NK-92 treated with Interleukin-12 subunit alpha and Interleukin-12 subunit beta, amount 100 ng/mL, for 24 hours (cell line): ENCODE data around the gene FMNL2.
"Not testable (repeated sequence)": the region's sequence is repeated elsewhere in the genome, so short reads cannot be mapped to it uniquely, and the experiment has no call there.

ENCODE experiments used
- DNase-seq: peaks from one replicate; lab custom pipeline; 2025; lab: John Stamatoyannopoulos, UW

Gene FMNL2

GRCh38 chr2:152493945-152494528, 159.1 kb downstream of the FMNL2 start:
- no peak for DNase-seq

DNA sequence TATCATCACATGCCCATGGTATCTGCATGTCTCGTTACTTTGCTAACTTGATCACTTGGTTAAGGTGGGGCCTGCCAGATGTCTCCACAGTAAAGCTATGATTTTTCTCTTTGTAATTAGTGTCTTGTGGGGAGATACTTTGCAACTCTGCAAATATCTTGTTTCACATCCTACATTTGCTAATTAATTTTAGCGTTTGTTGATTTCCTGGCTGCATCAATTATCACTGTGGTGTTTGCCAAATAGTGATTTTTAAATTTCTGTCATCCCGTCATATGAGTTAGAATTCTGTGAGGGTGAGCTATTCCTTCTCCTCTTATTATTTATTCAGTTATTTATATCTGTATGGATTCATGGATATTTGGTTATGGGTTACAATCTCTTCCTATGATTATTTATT, 161.4 kb downstream of the FMNL2 start:
- DNase-seq = no peak

- no peak for DNase-seq
Observed at GRCh38 chr2:152497481-152498052, 162.6 kb downstream of the FMNL2 start.

DNA sequence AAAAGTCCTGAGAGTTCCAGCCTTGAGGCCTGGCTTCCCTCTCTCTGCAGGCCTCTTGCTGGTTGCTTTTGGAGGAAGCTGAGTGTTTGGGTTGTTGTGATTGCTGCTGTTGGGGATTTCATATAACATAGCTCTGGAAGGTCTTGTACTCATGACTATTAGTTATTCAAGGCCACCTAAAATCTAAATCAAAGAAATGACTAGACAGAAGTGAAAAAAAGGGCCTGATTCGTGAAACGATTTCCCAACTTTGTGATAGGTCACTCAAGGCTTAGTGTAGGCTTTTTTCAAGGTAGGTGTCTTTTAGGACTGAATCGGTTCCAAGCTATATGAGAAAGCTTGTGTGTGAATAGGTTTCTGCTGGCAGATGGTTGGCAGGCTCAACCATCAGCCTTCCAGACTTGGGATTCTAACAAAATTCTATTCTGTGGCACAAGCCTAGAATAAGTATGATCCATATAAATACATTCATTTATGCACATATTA, 164.4 kb downstream of the FMNL2 start:
- DNase-seq = no peak

DNA sequence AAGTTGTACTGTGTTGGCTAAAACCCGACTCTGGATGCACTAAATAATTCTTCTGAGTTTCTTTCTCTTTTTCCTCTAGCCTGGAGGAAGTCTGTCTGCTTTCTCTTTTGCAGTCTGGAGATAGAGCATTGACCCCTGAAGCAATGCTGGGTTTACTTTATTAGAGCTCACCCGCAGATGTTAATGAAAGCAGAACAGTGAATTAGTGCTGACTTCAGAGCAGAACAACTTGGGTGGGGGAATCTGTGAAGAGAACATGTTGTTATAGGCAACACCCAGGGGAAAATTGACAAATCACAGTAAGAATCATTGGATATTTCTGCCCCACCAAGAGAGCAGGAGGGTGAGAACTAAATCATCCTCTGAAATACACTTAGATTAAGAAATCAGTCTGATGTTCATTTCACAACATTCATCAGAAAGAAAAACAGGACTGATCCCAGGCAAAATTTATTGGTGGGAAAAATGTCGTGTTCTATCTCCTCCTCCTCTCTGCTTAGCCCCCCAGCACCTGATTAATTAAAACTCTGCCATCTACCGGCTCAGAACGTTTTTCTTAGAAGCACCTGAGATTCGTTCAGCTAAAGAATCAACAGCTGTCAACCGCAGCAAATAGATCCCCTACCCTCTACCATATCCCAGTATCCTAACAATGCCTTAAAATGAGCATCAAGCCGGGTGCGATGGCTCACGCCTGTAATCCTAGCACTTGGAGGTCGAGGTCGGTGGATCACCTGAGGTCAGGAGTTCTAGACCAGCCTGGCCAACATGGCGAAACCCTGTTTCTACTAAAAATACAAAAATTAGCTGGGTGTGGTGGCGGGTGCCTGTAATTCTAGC, 165.1 kb downstream of the FMNL2 start:
- DNase-seq = no peak

DNA sequence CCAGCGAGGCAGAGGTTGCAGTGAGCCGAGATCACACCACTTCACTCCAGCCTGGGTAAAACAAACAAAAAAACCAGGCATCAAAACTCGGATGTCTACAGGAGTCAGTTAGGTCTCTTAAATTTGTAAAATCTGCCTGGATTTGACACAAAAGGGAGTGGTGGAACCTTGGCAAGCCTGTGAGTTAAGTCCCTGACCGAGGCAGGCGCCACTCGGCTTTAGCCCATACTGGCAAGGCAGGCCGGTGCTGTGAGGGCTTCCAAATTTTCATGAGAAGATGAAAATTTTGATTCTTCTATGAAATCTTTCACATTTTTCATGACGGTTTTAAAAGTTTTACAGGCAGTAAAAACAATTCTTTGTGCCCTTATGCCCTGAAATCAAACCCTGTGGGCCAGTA, 165.8 kb downstream of the FMNL2 start:
- DNase-seq = no peak

- DNase-seq = no peak
Observed at GRCh38 chr2:152501666-152502065, 166.7 kb downstream of the FMNL2 start.

DNA sequence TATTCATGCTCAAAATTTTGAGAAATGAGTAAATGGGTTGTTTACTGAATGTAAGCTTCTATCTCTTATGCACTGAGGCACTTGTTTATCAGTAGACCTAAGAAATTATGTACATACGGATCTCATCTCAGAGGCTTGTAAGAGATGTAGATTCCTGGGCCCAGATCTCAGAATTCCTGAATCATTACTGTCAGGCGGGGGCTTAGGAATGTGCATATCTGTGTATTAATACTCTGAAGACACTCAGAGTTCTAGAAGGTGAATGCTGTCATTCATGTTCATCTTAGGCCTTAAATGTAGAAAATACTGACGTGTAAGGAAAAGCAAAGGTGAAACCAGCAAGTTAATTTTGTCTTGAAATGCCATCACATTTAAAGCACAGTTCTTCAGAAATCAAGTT, 169.6 kb downstream of the FMNL2 start:
- no peak for DNase-seq

DNA sequence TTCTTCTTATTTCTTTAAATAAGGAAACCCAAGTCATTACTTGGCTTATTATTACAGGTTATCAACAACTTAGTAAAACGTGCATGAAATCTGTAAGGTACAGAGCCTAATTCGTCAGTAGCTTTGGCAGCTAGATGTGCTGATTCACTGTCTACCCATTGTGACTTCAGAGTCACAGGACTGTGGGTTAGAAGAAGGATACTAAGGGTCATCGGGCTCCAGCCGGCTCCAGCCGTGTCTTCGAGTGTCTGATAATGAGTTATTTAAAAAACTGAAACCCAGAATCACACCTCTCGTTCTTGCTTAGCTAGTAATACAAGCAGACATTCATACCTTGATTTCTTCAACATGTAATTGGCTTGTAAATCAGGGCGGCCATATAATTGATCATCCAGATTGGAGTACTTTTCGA, 170.5 kb downstream of the FMNL2 start:
- DNase-seq = no peak

GRCh38 chr2:152506843-152507242, 171.9 kb downstream of the FMNL2 start:
- no peak for DNase-seq

DNA sequence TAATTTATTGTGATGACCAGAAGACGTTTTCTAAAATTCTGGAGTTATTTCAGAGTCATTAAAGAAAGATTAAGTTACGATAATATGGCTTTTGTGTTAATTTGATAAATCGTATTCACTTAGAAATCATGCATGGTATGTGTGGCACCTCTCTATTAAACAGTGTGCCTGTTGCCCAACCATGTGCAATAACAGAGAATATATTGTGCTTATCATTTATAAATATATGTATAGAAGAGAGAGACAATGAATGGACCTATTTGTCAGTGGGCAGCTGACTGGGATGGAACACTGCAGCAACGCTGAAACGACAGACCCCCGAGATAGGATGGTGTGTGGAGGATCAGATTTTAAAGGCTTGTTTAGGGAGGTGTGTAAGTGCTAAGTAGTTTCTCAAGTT, 172.9 kb downstream of the FMNL2 start:
- DNase-seq = no peak

DNA sequence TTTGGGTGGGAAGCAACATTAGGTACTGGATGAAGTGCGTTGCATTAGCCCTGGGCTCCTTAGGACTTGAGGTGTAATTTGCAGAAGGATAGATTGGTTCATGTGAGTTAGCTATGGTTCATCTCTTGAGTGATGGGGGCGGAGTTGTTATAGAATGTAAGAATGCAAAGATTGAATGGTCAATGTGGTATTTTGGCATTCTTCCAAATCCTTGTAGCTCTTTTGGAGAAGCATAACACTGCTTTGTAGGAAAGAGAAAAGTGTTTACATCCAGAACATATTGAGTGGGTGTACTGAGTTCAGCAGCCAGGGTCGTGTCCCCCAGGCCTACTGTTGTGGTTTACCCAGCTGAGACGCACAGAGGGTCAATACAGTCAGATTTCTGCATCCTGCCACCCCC, 173.5 kb downstream of the FMNL2 start:
- DNase-seq = no peak

DNA sequence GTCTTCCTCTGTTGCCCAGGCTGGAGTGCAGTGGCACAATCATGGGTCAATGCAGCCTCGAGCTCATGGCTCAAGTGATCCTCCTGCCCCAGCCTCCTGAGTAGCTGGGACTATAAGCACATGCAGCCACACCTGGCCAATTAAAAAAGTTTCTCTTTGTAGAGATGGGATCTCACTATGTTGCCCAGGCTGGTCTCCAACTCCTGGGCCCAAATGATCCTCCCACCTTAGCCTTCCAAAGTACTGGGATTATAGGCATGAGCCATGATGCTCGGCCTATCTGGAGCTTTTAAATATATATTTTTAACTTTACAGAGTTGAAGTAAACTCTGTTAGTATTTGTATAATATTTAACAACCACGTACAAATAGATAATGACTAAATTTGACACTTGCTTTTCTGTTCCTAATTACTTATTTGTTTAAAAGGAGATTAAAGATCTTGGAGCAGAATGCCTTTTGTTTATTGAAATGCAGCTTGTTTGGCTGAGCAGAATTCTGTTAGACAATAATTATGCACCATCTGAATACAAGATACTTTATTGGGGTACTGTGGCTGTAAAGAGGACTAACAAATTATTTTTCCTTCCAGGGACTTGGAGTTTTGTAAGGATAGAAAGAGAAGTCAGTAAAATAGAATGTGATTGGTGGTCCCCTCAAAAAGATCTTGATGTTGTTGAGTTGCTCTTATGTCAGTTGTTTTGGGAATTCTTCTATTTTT, 175.0 kb downstream of the FMNL2 start:
- no peak for DNase-seq

DNA sequence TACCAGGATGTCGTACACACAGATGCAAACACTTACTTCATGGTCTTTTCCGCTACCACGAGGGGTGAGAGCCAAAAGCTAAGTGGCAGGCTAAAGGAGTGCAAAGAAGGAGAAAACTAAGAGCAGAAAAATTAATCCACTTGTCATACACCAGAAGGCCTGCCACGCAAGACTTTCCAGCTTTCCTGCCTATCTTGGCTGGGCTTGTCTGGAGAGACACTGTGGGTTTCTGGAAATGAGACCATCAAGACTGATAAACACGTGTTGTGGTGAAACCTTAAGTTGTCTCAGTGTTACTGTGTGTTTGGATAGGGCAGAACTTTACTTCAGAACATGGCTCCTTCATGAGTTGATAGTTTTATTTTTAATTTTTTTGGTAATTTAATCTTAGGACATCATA, 175.6 kb downstream of the FMNL2 start:
- DNase-seq = no peak

DNA sequence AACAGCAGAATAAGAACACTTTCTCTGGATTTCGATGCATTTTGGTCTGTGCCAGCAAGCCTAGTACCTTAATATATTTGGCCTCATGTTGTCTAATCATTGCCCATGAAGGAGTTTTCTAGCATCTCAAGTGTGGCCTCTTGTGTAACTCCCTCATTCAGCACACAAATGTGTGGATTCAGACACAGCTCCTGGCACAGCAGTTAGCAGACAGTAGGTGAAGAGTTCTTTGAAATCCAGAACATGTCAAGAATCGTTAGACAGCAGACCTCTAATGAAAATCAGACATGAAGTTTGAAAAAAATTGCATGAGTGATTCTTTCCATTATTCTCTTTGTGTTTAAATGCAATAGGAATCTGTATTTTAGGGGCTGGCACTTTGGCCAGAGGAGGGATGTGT, 177.0 kb downstream of the FMNL2 start:
- DNase-seq = no peak

DNA sequence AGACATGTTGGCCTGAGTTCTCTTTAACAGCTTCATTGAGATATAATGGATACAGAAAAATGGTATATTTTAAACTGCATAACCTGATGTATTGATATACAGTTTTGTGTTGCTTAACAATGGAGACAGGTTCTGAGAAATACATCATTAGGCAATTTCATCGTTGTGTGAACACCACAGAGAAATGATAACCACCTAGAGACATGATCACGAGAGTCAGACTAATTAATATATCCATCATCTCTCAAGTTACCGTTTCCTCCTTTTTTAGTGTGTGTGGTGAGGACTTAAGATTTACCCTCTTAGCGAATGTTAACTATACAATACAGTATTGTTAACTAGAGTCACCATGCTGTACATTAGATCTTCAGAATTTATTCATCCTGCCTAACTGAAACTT, 178.1 kb downstream of the FMNL2 start:
- DNase-seq = no peak

DNA sequence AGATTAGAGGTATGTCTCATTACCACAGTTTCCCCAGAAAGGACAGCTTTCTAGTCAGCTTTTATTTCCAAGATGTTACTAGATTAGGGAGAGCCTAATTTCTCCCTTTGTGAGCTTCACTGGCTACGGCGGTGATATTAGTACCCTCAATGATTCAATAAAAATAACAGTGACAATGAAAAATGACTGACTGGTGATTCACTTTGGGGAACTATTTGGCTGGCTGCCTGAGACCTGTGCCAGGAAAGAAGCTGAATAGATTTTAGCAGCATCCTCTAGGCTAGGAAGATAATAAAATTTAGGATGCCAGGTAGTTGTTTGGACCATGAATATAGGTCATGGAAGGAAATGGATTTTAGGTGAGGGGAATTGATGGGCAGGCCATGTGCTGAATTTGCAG, 178.7 kb downstream of the FMNL2 start:
- no peak for DNase-seq

DNA sequence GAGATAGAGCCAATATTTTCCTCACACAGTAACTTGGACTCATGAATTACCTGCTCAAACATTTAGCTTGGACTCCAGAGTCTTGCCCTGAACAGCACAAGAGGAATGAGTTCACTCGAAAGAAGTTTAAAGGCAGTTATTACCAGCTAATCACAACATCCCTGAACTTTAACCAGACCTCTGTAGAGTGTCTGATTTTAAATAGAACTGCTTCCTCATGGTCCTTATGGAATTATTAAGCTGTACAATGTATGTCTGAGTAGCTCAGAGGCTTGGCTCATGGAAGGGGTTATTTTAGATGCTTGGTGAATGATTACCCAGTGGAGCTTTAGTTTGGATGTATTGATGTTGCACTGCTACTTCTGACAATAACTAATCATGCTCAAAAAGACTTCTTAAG, 183.1 kb downstream of the FMNL2 start:
- DNase-seq = no peak

GRCh38 chr2:152518641-152519580, 183.9 kb downstream of the FMNL2 start:
- DNase-seq = no peak

GRCh38 chr2:152519581-152519952, 184.6 kb downstream of the FMNL2 start:
- DNase-seq = no peak

- no peak for DNase-seq
Observed at GRCh38 chr2:152520759-152521158, 185.8 kb downstream of the FMNL2 start.

DNA sequence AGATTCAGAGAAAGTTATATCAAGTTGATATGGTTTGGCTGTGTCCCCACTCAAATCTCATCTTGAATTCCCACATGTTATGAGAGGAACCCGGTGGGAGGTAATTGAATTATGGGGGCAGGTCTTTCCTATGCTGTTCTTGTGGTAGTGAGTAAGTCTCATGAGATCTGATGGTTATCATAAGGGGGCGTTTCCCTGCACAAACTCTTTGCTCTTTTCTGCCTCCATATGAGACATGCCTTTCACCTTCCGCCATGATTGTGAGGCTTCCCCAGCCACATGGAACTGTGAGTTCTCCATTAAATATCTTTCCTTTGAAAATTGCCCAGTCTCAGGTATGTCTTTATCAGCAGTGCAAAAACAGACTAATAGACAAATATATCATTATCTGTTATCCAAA, 187.5 kb downstream of the FMNL2 start:
- DNase-seq = not testable (repeated sequence)
